VCaP (cell line): ENCODE results near the gene HEXB.

Experiments
- H3K27ac ChIP-seq: fragments of 450-650 bp; 2 replicates; pipeline ENCODE4 v1.5.1; 2017
- CTCF ChIP-seq: fragments of 450-650 bp; conservative IDR thresholded peaks from 2 replicates; pipeline ENCODE4 v1.5.1; 2017; ENCODE audit warnings: mild to moderate bottlenecking, moderate library complexity

The HEXB gene

GRCh38 chr5:74640450-74640953 is 44.5 kb upstream of the HEXB start, which contains the start of gene ENC1:
Gene ENC1, minus strand, starts transcription at chr5:74640728. Its CDS starts 4,243 bp downstream, at chr5:74636485.
- TF ChIP-seq CTCF, result peak; percentile 68
- H3K27ac ChIP-seq, result peak within 1 kb of the TSS; percentile 96

- TF ChIP-seq CTCF, result no peak
- peak overlapping the region; percentile 96 for H3K27ac ChIP-seq
Observed at GRCh38 chr5:74640954-74641734, 43.9 kb upstream of the HEXB start.

GRCh38 chr5:74641735-74642542 is 43.1 kb upstream of the HEXB start:
- H3K27ac ChIP-seq, result peak overlapping the region; percentile 96
- TF ChIP-seq CTCF, result peak; percentile 80

- H3K27ac ChIP-seq, result peak overlapping the region; percentile 96
- no peak for TF ChIP-seq CTCF
Observed at GRCh38 chr5:74642543-74642863, 42.5 kb upstream of the HEXB start.

- H3K27ac ChIP-seq, result no peak overlapping the region
- TF ChIP-seq CTCF, result no peak
Observed at GRCh38 chr5:74643111-74643562, 41.9 kb upstream of the HEXB start.

GRCh38 chr5:74647096-74647495 is 37.9 kb upstream of the HEXB start:
- peak overlapping the region; percentile 31; the same call in 1 of the 2 replicates for H3K27ac ChIP-seq
- no peak for TF ChIP-seq CTCF

GRCh38 chr5:74648835-74649293 is 36.2 kb upstream of the HEXB start:
- TF ChIP-seq CTCF, result peak; percentile 80
- peak overlapping the region; percentile 69 for H3K27ac ChIP-seq
